ENCODE measurements around the gene RPS5. TPM values are rescaled to one million over a fixed set of nuclear protein-coding genes. Genes with fewer than 3 reads are reported as not detected.

RPS5 gene
- total RNA-seq, 4 donors from 2014 or later, result 1,253 to 2,519 (median 2,306) TPM

DNA sequence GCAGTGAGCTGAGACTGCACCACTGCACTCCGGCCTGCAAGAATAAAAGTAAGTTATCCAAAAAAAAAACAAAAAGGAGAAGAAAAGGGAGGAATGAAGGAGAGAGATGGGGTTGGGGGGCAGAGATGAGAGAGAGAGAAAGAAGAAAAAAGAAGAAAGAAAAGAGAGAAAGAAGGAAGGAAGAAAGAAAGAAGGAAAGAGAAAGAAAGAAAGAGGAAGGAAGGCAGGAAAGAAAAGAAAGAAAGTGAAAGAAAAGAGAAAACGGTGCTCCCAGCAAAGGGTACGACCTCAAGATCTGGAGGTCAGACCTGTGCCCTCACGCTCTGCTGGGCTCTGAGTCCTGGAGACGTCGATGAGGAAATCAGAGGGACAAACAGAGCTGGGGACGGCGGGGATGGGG is 37.5 kb upstream of the RPS5 start:
- no peak overlapping the region for H3K4me3 ChIP-seq
- peaks cover 43% of the 10 kb centered on the region for H3K27me3 ChIP-seq
- no peaks in the 10 kb centered on the region for H3K9me3 ChIP-seq
- H3K4me1 ChIP-seq, result peaks cover 21% of the 10 kb centered on the region
- H3K27ac ChIP-seq, result no peak overlapping the region
- DNase-seq (ENCODE audit: low spot score in 2 of 2), result no peak
- 80% methylated on average over 8 of the region's 8 CpGs for WGBS
- no peaks in the 10 kb centered on the region for H3K36me3 ChIP-seq
- TF ChIP-seq POLR2AphosphoS5 (IDR thresholded peaks at IDR 0.05) (no peak), POLR2A (IDR thresholded peaks at IDR 0.05) (no peak), EP300 (IDR thresholded peaks at IDR 0.05) (no peak)
- TF ChIP-seq, protein P1, sequence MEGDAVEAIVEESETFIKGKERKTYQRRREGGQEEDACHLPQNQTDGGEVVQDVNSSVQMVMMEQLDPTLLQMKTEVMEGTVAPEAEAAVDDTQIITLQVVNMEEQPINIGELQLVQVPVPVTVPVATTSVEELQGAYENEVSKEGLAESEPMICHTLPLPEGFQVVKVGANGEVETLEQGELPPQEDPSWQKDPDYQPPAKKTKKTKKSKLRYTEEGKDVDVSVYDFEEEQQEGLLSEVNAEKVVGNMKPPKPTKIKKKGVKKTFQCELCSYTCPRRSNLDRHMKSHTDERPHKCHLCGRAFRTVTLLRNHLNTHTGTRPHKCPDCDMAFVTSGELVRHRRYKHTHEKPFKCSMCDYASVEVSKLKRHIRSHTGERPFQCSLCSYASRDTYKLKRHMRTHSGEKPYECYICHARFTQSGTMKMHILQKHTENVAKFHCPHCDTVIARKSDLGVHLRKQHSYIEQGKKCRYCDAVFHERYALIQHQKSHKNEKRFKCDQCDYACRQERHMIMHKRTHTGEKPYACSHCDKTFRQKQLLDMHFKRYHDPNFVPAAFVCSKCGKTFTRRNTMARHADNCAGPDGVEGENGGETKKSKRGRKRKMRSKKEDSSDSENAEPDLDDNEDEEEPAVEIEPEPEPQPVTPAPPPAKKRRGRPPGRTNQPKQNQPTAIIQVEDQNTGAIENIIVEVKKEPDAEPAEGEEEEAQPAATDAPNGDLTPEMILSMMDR (IDR thresholded peaks at IDR 0.05), result no peak

GRCh38 chr19:58350001-58350861 is 36.8 kb upstream of the RPS5 start:
- H3K4me1 ChIP-seq, result peaks cover 21% of the 10 kb centered on the region
- peak overlapping the region; percentile 28 for H3K4me3 ChIP-seq
- TF ChIP-seq POLR2AphosphoS5 (IDR thresholded peaks at IDR 0.05) (no peak), POLR2A (IDR thresholded peaks at IDR 0.05) (no peak), EP300 (IDR thresholded peaks at IDR 0.05) (no peak)
- TF ChIP-seq, protein P1 (IDR thresholded peaks at IDR 0.05), result no peak
- H3K36me3 ChIP-seq, result no peaks in the 10 kb centered on the region
- peaks cover 45% of the 10 kb centered on the region for H3K27me3 ChIP-seq
- 60% methylated on average over 32 of the region's 84 CpGs for WGBS
- H3K27ac ChIP-seq, result no peak overlapping the region
- H3K9me3 ChIP-seq, result no peaks in the 10 kb centered on the region
- no peak for DNase-seq (ENCODE audit: low spot score in 2 of 2)

DNA sequence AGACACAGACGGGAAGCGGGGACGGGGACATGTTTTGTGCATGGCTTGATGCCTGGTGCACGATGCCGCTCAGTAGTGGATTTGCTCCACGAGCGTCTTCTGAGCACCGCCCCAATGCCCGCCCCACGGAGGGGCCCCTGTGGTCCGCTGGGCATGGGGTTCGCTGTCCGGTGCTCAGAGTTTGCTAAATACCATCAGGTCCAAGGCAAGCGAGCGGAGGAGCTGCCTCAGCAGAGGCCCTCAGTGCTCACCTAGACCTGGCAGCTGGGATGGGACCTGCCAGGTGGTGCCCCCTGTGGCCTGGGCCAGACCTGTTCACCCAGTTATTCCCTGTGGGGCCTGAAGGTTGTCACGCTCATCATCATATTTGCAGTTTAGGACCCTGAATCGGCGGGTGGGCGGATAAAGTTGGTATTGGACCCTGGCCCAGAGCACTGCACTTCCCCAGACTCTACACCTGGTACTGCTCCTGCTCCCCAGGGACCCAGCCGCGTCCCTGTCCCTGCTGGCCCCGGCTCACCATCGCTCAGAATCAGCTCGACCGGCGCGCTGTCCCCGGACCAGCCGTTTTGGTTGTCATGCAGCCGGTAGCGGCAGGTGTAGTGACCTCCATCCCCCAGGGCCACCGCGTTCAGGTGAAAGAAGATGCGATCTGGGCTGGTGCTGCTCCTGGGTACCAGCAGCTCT is 36.1 kb upstream of the RPS5 start:
- WGBS, result 84% methylated on average over 25 of the region's 34 CpGs
- TF ChIP-seq EP300 (IDR thresholded peaks at IDR 0.05) (no peak), POLR2A (IDR thresholded peaks at IDR 0.05) (no peak), POLR2AphosphoS5 (IDR thresholded peaks at IDR 0.05) (no peak)
- TF ChIP-seq, protein P1 (IDR thresholded peaks at IDR 0.05), result no peak
- H3K4me1 ChIP-seq, result peaks cover 21% of the 10 kb centered on the region
- no peak overlapping the region for H3K27ac ChIP-seq
- no peak overlapping the region for H3K4me3 ChIP-seq
- DNase-seq (ENCODE audit: low spot score in 2 of 2), result no peak
- peaks cover 49% of the 10 kb centered on the region for H3K27me3 ChIP-seq
- no peaks in the 10 kb centered on the region for H3K36me3 ChIP-seq
- H3K9me3 ChIP-seq, result no peaks in the 10 kb centered on the region

GRCh38 chr19:58351558-58351878 is 35.6 kb upstream of the RPS5 start:
- DNase-seq (ENCODE audit: low spot score in 2 of 2), result no peak
- TF ChIP-seq, protein P1 (IDR thresholded peaks at IDR 0.05), result no peak
- TF ChIP-seq POLR2AphosphoS5 (IDR thresholded peaks at IDR 0.05) (no peak), EP300 (IDR thresholded peaks at IDR 0.05) (no peak), POLR2A (IDR thresholded peaks at IDR 0.05) (no peak)
- Histone ChIP-seq H3K27ac (no peak overlapping the region), H3K9me3 (no peaks in the 10 kb centered on the region), H3K4me1 (peaks cover 24% of the 10 kb centered on the region), H3K27me3 (peaks cover 52% of the 10 kb centered on the region), H3K36me3 (no peaks in the 10 kb centered on the region), H3K4me3 (no peak overlapping the region)
- 85% methylated on average over 4 of the region's 9 CpGs for WGBS

Measured in suprapubic skin (tissue), 4 donors.